Gastroesophageal sphincter (tissue), 4 donors: Measurements from ENCODE around the gene SCN4A. TPM values are rescaled to one million over a fixed set of nuclear protein-coding genes. Genes with fewer than 3 reads are reported as not detected.

Source experiments
- ATAC-seq: fragments of 150-250 bp; one replicate; pipeline ENCODE4 v1.9.1; 2016; ENCODE audit warnings: mild to moderate bottlenecking, moderate library complexity
- H3K27ac ChIP-seq, 4 donors: fragments of 200-600 bp; sonication (generic) in 3 of 4; 1 replicate in 3 of 4; 2 replicates in 1 of 4; pipeline ENCODE4 v1.5.1; 2016 to 2019
- H3K27me3 ChIP-seq: fragments of 200-600 bp; sonication (generic); one replicate; pipeline ENCODE4 v1.5.1; 2019
- H3K36me3 ChIP-seq, 2 donors: fragments of 200-600 bp; sonication (generic); one replicate each; pipeline ENCODE4 v1.5.1; 2019; ENCODE audit warnings: control low read depth in 1 of 2
- H3K4me1 ChIP-seq, 3 donors: fragments of 200-600 bp; sonication (generic); 1 replicate in 2 of 3; 2 replicates in 1 of 3; pipeline ENCODE4 v1.5.1; 2016 to 2019; ENCODE audit warnings: control low read depth in 2 of 3
- H3K4me3 ChIP-seq, 2 donors: fragments of 200-600 bp; sonication (generic); one replicate each; pipeline ENCODE4 v1.5.1; 2019; ENCODE audit warnings: mild to moderate bottlenecking in 1 of 2, moderate library complexity in 1 of 2
- H3K9me3 ChIP-seq, 3 donors: fragments of 200-600 bp; sonication (generic); one replicate each; pipeline ENCODE4 v1.5.1; 2017 to 2019; ENCODE audit warnings: control low read depth in 2 of 3
- CTCF ChIP-seq, 4 experiments: fragments of 200-600 bp in 2 of 4; fragments of 450-650 bp in 2 of 4; sonication (generic) in 1 of 4; IDR thresholded peaks; one replicate each; pipeline ENCODE4 v1.5.1; 2017 to 2019; ENCODE audit warnings: antibody characterized with exemption in 4 of 4, mild to moderate bottlenecking in 2 of 4, moderate library complexity in 2 of 4
- EP300 ChIP-seq: sonication (generic); formaldehyde crosslinking; IDR thresholded peaks from one replicate; pipeline ENCODE4 v1.6.1; 2017; ENCODE audit warnings: antibody characterized with exemption, mild to moderate bottlenecking
- POLR2A ChIP-seq, 2 donors: fragments of 450-650 bp; IDR thresholded peaks; one replicate each; pipeline ENCODE4 v1.6.1; 2017; ENCODE audit warnings: antibody characterized with exemption in 2 of 2, mild to moderate bottlenecking in 2 of 2, moderate library complexity in 1 of 2
- POLR2AphosphoS5 ChIP-seq: sonication (generic); formaldehyde crosslinking; IDR thresholded peaks from one replicate; pipeline ENCODE4 v1.6.1; 2017; ENCODE audit warnings: antibody characterized with exemption
- WGBS, 2 donors: methylation state at CpG; one replicate each; pipeline ENCODE4 v1.1.5; 2018; ENCODE audit warnings: low coverage in 1 of 2; 5-methylcytosine and 5-hydroxymethylcytosine counted together
- total RNA-seq, 4 donors: library from RNA; depleted of rRNA; stranded (reverse); fragments of >200 nt; gene quantifications; one replicate each; pipeline ENCODE4 v1.1.0, GENCODE V29; 2016

SCN4A gene
- total RNA-seq, 4 donors from 2014 or later = 0.15 to 0.47 (median 0.35) TPM

DNA sequence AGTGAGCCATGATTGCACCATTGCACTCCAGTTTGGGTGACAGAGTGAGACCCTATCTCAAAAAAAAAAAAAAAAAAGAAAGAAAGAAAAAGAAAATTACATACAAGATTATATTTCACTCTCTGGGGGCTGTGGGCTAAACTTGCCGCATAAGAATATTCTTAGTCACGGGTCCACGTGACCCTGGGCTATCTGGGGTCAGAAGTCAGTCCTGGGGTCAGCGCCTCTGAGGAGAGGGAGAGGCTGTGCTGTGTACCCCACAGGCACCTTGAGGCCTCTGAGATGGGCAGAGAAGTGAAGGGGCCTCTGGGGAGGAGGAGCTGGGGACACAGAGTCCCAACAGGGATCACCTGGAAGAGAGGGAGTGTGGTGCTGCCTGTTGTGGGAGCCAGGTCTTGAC, 34.8 kb downstream of the SCN4A start:
- TF ChIP-seq POLR2AphosphoS5 = no peak
- no peak for TF ChIP-seq POLR2A (IDR thresholded peaks at IDR 0.05)
- TF ChIP-seq EP300 = no peak
- TF ChIP-seq CTCF (IDR thresholded peaks at IDR 0.05) = no peak
- H3K27ac ChIP-seq = no peak overlapping the region
- H3K27me3 ChIP-seq = peaks cover 17% of the 10 kb centered on the region
- H3K9me3 ChIP-seq = no peaks in the 10 kb centered on the region
- H3K4me3 ChIP-seq = no peak overlapping the region
- H3K36me3 ChIP-seq = no peaks in the 10 kb centered on the region
- no peaks in the 10 kb centered on the region for H3K4me1 ChIP-seq
- WGBS, 2 donors = 87% methylated on average over 4 of the region's 4 CpGs; no CpG with 5 or more reads in 1 of the 2 donors
- ATAC-seq = no peak

DNA sequence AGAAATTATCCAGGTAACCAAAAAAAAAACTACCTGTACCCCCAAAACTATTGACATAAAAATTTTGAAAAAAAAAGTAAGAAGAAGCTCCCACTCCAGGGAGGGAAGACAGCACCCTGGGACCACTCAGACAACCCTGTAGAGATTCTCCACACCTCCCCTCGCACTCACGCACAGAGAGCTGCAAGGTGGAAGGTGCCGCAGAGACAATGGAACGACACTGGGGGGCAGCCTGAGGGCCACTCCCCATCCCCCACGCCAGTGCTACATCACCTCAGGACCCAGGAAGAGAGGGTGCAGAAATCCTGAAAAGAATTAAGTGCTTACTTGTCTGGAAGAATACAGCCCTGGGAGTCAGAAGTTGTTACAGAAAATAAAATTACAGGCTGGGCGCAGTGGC, 35.4 kb downstream of the SCN4A start:
- Histone ChIP-seq H3K4me1 (peaks cover 0 to under 1% (median 0%) of the 10 kb centered on the region in 3 donors), H3K4me3 (no peak overlapping the region), H3K27ac (no peak overlapping the region), H3K27me3 (peaks cover 17% of the 10 kb centered on the region), H3K9me3 (no peaks in the 10 kb centered on the region), H3K36me3 (no peaks in the 10 kb centered on the region)
- no peak for TF ChIP-seq CTCF (IDR thresholded peaks at IDR 0.05)
- TF ChIP-seq EP300 = no peak
- TF ChIP-seq POLR2AphosphoS5 = no peak
- no peak for TF ChIP-seq POLR2A (IDR thresholded peaks at IDR 0.05)
- 72 to 96% methylated on average over 4 of the region's 6 CpGs for WGBS, 2 donors
- no peak for ATAC-seq

DNA sequence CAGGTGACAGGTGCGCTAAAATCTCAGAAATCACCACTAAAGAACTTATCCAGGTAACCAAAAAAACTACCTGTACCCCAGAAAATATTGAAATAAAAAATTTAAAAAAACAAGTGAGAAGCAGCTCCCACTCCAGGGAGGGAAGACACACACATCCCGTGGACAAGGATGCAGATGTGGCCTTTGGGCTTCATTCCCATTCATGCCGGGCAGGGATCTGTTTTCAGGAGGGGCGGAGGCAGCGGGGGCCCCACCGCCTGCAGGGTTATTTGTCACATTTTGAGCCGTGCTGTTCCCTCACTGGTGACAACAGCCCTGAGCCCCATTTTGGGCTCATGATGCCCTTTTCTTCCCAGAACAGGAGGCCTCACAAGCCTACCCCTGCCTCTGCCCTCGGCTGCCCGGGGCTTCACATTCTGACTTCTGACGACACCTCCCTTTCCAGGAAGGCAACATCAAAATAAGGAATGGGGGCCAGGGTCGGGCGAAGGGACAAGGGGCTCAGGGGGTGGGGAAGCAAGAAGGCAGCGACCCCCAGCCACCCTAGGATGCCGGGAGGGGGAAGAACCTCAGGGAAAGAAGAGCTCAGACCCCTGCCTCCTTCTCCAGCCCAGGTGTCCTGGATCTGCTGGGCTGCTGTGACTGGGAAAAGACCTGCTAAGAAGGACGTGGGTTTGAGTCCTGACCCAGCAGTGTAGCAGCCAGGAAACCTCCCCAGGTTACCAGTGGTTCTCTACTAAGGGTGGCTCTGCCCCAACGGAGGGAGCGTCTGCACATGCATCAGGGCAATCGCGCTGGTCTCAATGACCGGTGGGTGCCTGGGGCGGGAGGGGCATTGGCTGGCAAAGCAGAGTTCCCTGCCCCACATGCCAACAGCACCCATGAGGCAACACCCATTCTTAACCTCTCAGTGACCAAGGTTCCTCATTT, 38.3 kb downstream of the SCN4A start:
- Histone ChIP-seq H3K27ac (no peak overlapping the region), H3K36me3 (no peaks in the 10 kb centered on the region), H3K4me1 (peaks cover 0 to 17% (median 4%) of the 10 kb centered on the region in 3 donors), H3K27me3 (peaks cover 17% of the 10 kb centered on the region), H3K4me3 (no peak overlapping the region), H3K9me3 (no peaks in the 10 kb centered on the region)
- 54 to 84% methylated on average over 7 of the region's 21 CpGs for WGBS, 2 donors
- TF ChIP-seq CTCF (IDR thresholded peaks at IDR 0.05) (no peak), POLR2AphosphoS5 (no peak), POLR2A (IDR thresholded peaks at IDR 0.05) (no peak), EP300 (no peak)
- ATAC-seq = no peak

- Histone ChIP-seq H3K9me3 (no peaks in the 10 kb centered on the region), H3K27ac (no peak overlapping the region), H3K4me3 (no peak overlapping the region), H3K27me3 (peaks cover 17% of the 10 kb centered on the region), H3K4me1 (peaks cover 0 to 17% (median 4%) of the 10 kb centered on the region in 3 donors), H3K36me3 (no peaks in the 10 kb centered on the region)
- WGBS, 2 donors = 52 to 67% methylated on average over 5 of the region's 8 CpGs
- no peak for TF ChIP-seq POLR2A (IDR thresholded peaks at IDR 0.05)
- TF ChIP-seq EP300 = no peak
- TF ChIP-seq CTCF (IDR thresholded peaks at IDR 0.05) = no peak
- no peak for TF ChIP-seq POLR2AphosphoS5
- no peak for ATAC-seq
Measured at GRCh38 chr17:63933598-63933997, 39.1 kb downstream of the SCN4A start.

DNA sequence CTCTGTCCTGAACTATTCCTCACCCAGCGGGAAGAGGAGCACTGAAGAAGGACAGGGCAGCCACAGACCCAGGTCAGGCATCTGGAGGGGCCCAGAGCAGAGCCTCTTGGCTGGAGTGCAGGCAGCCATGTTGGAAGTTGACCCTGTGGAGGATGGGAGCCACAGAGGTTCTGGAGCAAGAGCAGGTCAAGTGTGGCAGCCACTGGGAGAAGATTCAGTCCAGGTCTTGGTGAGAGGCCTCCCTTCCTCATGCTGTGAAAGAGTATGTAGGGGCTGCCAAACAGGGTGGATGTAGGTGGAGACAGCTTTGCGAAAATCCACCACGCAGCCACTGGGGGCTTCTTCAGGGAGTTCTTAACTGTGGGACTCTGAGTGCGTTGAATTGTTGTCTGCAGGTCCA, 40.0 kb downstream of the SCN4A start:
- WGBS, 2 donors = 90% methylated on average over 2 of the region's 4 CpGs; no CpG with 5 or more reads in 1 of the 2 donors
- ATAC-seq = no peak
- Histone ChIP-seq H3K36me3 (no peaks in the 10 kb centered on the region), H3K9me3 (no peaks in the 10 kb centered on the region), H3K4me1 (peaks cover 0 to 17% (median 4%) of the 10 kb centered on the region in 3 donors), H3K27ac (no peak overlapping the region), H3K4me3 (no peak overlapping the region), H3K27me3 (peaks cover 17% of the 10 kb centered on the region)
- no peak for TF ChIP-seq POLR2AphosphoS5
- TF ChIP-seq CTCF (IDR thresholded peaks at IDR 0.05) = no peak
- TF ChIP-seq POLR2A (IDR thresholded peaks at IDR 0.05) = no peak
- no peak for TF ChIP-seq EP300
